Natural killer cell (primary cell): ENCODE measurements around the gene WNK2. TPM values are rescaled to one million over a fixed set of nuclear protein-coding genes. Genes with fewer than 3 reads are reported as not detected.

Experiments used
- ATAC-seq, 3 donors: fragments of 150-1000 bp in 2 of 3; fragments of 200-7000 bp in 1 of 3; cut with Tn5 transposase; 1 replicate in 1 of 3; 2 replicates in 2 of 3; pipeline ENCODE4 v1.10.0; 2021; ENCODE audit warnings: mild to moderate bottlenecking in 2 of 3, moderate library complexity in 2 of 3
- DNase-seq, 2 donors: peaks; one replicate each; pipeline versions ENCODE4 v3.0.0 to v3.0.0-alpha.2; 2013 to 2021; ENCODE audit warnings: mixed read lengths in 1 of 2
- H3K27ac ChIP-seq: one replicate; pipeline ENCODE4 v1.5.1; 2013; ENCODE audit warnings: mild to moderate bottlenecking, low read length
- H3K27me3 ChIP-seq: one replicate; pipeline ENCODE4 v1.6.1; 2013; ENCODE audit warnings: low read length; ENCODE audit not compliant: control insufficient read depth, insufficient read depth
- H3K36me3 ChIP-seq: one replicate; pipeline ENCODE4 v1.6.1; 2013; ENCODE audit warnings: low read length; ENCODE audit not compliant: control insufficient read depth, insufficient read depth
- H3K4me1 ChIP-seq: one replicate; pipeline ENCODE4 v1.6.1; 2013; ENCODE audit warnings: low read length; ENCODE audit not compliant: control insufficient read depth, insufficient read depth
- H3K4me3 ChIP-seq: one replicate; pipeline ENCODE4 v1.5.1; 2013; ENCODE audit warnings: low read length
- H3K9me3 ChIP-seq: one replicate; pipeline ENCODE4 v1.6.1; 2013; ENCODE audit warnings: low read length; ENCODE audit not compliant: control insufficient read depth, insufficient read depth
- H3K27ac Mint-ChIP-seq, 2 donors: one replicate each; pipeline ENCODE4 v1.8.0; 2022; ENCODE audit warnings: mild to moderate bottlenecking in 2 of 2, mixed read lengths in 2 of 2, moderate library complexity in 1 of 2
- H3K27me3 Mint-ChIP-seq, 2 donors: one replicate each; pipeline ENCODE4 v1.8.0; 2022; ENCODE audit warnings: low read depth in 2 of 2, mixed read lengths in 2 of 2
- H3K36me3 Mint-ChIP-seq: one replicate; pipeline ENCODE4 v1.8.0; 2022; ENCODE audit warnings: mixed read lengths
- H3K4me1 Mint-ChIP-seq, 2 donors: one replicate each; pipeline ENCODE4 v1.8.0; 2022; ENCODE audit warnings: mixed read lengths in 2 of 2
- H3K4me3 Mint-ChIP-seq: one replicate; pipeline ENCODE4 v1.8.0; 2022; ENCODE audit warnings: mild to moderate bottlenecking, moderate library complexity, mixed read lengths
- H3K9me3 Mint-ChIP-seq, 2 donors: one replicate each; pipeline ENCODE4 v1.8.0; 2022; ENCODE audit warnings: mixed read lengths in 2 of 2
- CTCF ChIP-seq: fragments of 200-600 bp; IDR thresholded peaks from one replicate; pipeline ENCODE4 v1.8.0; 2022; ENCODE audit warnings: antibody characterized with exemption
- WGBS: methylation state at CpG from one replicate; pipeline ENCODE4 v1.1.7; 2013; ENCODE audit warnings: missing lambda C conversion rate; ENCODE audit not compliant: insufficient coverage; 5-methylcytosine and 5-hydroxymethylcytosine counted together
- intact Hi-C: fragments of 100-400 bp; cut with micrococcal nuclease; formaldehyde crosslinking; loops from one replicate; pipeline ENCODE4 v1.14.2; 2022
- total RNA-seq, 4 donors: library from RNA; stranded (reverse); fragments of 120-200 nt in 1 of 4; gene quantifications; one replicate each; pipeline versions ENCODE4 v1.2.3 to v1.2.4, GENCODE V29; 2013 to 2022

Gene WNK2
- total RNA-seq, 3 donors from 2014 or later (not counting 1 experiment from before 2014, with no cell fraction given) = 0.25 TPM; not detected in 2

- peaks cover 12% of the 10 kb centered on the region for H3K9me3 ChIP-seq
- H3K36me3 ChIP-seq = no peaks in the 10 kb centered on the region
- Mint-ChIP-seq H3K4me1 (peaks cover 13 to 23% of the 10 kb centered on the region in 2 donors), H3K27me3 (peaks cover 39 to 65% of the 10 kb centered on the region in 2 donors), H3K4me3 (no peak overlapping the region), H3K36me3 (peaks cover 7% of the 10 kb centered on the region), H3K27ac (no peak overlapping the region), H3K9me3 (peaks cover 4% of the 10 kb centered on the region in 2 donors)
- ATAC-seq = no peak
- 69% methylated on average over 12 of the region's 12 CpGs for WGBS
- H3K4me3 ChIP-seq = no peak overlapping the region
- H3K27me3 ChIP-seq = peaks cover 51% of the 10 kb centered on the region
- DNase-seq = no peak
- intact Hi-C loops = no loop called here
- peaks cover 43% of the 10 kb centered on the region for H3K4me1 ChIP-seq
- TF ChIP-seq CTCF = no peak
- no peak overlapping the region for H3K27ac ChIP-seq
Measured at GRCh38 chr9:93232388-93232960, 48.5 kb downstream of the WNK2 start.

GRCh38 chr9:93233033-93233432 is 49.1 kb downstream of the WNK2 start:
- peaks cover 39 to 60% of the 10 kb centered on the region in 2 donors for H3K27me3 Mint-ChIP-seq
- no peak overlapping the region for H3K27ac ChIP-seq
- H3K27me3 ChIP-seq = peaks cover 51% of the 10 kb centered on the region
- intact Hi-C loops = no loop called here
- TF ChIP-seq CTCF = no peak
- ATAC-seq (no peak), DNase-seq (no peak)
- no peak overlapping the region for H3K4me3 Mint-ChIP-seq
- 83% methylated on average over 7 of the region's 7 CpGs for WGBS
- H3K4me1 Mint-ChIP-seq = peaks cover 18 to 28% of the 10 kb centered on the region in 2 donors
- no peaks in the 10 kb centered on the region for H3K36me3 ChIP-seq
- peaks cover 48% of the 10 kb centered on the region for H3K4me1 ChIP-seq
- H3K9me3 Mint-ChIP-seq = peaks cover 4 to 5% of the 10 kb centered on the region in 2 donors
- no peak overlapping the region for H3K27ac Mint-ChIP-seq
- H3K9me3 ChIP-seq = peaks cover 18% of the 10 kb centered on the region
- no peak overlapping the region for H3K4me3 ChIP-seq
- H3K36me3 Mint-ChIP-seq = peaks cover 12% of the 10 kb centered on the region

GRCh38 chr9:93234600-93234999 is 50.7 kb downstream of the WNK2 start:
- ATAC-seq = no peak
- Mint-ChIP-seq H3K27me3 (peaks cover 32 to 50% of the 10 kb centered on the region in 2 donors), H3K36me3 (peaks cover 13% of the 10 kb centered on the region), H3K27ac (no peak overlapping the region), H3K4me3 (no peak overlapping the region), H3K4me1 (peaks cover 24 to 33% of the 10 kb centered on the region in 2 donors), H3K9me3 (peaks cover 4 to 5% of the 10 kb centered on the region in 2 donors)
- peaks cover 40% of the 10 kb centered on the region for H3K27me3 ChIP-seq
- DNase-seq = no peak
- TF ChIP-seq CTCF = no peak
- no peaks in the 10 kb centered on the region for H3K36me3 ChIP-seq
- peaks cover 19% of the 10 kb centered on the region for H3K9me3 ChIP-seq
- no peak overlapping the region for H3K27ac ChIP-seq
- H3K4me1 ChIP-seq = peaks cover 62% of the 10 kb centered on the region
- intact Hi-C loops = no loop called here
- no peak overlapping the region for H3K4me3 ChIP-seq
- 92% methylated on average over 15 of the region's 15 CpGs for WGBS
